Epidermal melanocyte (primary cell): ENCODE data around the gene TFF1.

ENCODE experiments used
- DNase-seq: peaks from one replicate; pipeline ENCODE4 v3.0.0; 2011; ENCODE audit warnings: low spot score; ENCODE audit not compliant: insufficient read length

Gene TFF1

DNA sequence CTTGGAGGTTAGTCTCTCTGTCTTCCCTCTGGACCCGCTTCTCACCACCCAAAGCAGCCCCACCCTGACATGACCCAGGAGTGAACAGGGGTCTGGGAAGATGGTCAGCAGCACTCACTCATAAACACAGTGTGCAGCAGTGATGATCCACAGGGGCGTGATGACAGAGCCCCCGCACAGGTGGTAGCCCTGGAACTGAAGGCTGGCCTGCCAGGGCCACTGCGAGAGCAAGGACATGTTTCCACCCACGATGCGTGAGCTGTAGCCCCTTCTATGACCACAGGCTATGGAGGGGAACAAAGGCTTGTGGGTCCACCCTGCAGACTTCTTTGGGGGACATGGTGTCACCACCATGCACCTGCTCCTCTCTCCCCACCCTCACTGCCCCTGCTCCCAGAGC, 16.6 kb upstream of the TFF1 start:
- no peak for DNase-seq

DNA sequence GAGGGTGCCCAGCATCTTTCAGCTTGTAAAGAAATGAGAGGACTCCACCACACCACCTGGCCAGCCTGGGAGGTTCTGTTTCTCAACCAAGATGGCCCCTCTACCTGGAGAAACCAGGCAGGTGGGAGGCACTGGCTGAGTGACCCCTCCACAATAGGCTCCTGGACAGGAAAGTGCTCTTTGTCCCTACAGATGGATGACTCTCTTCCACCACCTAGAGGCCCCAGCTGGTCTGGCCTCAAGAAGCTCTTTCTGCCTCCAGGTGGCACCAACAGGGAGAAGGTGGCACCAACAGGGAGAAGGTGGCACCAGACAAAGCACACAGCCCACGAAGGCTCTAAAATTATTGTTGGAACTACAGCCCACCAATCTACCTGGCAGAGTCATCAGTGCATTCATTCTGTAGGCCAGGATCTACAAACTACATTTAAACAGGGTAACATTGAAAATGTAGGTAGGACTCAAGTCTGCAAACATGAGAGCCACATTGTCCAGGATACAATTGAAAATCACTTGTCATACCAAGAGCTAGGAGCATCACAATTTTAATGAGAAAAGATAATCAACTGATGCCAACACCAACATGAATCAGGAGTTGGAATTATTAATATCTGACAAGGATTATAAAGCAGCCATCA, 15.1 kb upstream of the TFF1 start:
- DNase-seq = no peak

DNA sequence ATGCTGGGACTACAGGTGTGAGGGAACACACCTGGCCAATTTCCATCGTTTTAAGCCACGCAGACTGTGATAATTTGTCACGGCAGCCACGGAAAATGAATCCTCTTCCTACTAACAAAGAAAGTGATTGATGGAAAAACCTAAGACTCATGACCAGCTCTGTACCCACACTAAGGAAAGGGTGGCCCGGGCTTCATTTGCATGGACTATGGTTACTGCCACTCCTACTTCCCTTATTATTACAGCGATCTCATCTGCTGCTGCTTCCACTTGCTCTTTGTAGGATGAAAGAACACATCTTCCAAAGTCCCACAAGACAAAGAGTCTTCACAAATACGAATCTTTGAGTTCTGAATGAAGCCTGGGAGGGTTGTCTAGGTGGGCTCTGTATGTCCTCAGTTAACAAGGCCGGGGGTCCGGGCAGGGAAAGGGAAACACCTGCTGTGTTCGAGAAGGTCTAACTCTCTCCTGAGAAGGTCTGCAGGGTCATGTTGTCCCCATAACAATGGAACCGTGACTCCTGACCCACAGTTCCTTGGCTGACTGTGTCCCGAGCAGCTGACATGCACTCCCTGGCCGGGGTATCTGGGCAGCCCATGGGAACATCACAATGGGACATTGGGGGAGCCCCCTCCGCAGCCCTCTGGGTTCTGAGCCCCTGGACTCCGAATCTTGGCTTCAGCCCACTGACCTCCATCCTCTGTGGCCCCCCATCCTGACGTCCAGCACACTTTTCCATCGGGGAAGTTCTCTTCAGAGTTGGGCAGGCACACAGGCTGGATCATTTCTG, 13.3 kb upstream of the TFF1 start:
- no peak for DNase-seq

DNA sequence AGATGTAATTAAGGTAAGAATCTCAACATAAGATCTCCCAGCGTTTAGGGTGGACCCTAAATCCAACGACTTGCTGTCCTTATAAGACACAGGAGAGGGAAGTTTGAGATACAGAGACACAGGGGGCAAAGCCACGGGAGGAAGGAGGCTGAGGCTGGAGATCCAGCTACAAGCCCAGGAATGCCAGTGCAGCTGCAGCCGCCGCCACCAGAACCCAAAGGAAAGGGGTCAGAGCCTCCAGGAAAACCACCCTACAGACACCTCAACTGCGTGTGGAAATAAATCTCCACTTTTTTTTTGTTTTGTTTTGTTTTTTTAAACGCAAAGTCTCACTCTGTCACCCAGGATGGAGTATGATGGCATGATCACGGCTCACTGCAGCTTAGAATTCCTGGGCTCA, 12.1 kb upstream of the TFF1 start:
- no peak for DNase-seq

DNA sequence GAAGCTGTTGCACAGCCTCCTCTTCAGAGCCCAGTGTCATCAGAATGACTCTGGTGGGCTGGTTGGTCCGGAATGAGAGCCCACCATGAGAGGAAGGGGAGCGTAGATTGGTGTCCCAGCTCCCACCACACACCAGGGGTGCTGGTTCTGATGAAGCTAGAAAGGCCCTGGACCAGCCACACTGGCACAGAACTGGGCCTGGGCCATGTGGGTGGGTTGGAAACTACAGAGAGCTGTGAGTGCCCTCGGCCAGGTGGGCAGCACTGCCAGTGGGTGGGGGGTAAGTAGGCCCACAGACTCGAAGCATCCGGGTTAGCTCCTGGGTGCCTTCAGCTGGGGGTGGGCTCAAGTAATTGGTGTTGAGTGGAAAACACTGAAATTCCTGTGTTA, 11.6 kb upstream of the TFF1 start:
- DNase-seq = no peak

DNA sequence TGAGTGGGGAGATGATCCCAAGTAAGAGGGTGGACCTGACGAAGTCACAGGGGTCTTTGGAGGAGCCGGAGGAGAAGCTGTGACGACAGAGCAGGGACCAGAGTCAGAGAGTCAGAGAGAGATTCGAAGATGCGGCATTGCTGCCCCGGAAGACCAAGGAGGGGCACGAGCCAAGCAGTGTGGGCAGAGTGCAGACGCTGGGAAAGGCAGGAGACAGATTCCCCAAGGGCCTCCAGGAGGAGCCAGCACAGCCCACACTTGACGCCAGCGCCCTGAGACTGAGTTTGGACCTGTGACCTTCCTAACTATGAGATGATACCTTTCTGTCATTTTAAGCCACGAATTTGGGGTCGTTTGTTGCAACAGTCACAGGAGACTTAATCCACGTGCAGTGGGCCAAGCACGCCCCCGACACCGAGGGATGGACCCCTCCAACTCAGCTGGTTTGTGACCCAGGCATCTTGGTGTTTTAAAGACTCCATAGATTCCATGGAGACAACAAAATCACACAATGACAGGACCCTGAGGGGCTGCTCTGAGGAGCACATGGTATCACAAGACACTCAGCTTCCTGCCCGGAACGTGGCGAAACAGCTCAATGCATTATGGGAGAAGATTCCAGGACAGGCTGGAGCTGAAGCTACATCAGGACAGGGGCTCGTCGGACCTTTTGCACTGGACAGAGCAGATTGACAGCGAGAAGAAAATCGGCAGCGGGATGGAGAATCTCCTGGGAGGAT, 11.0 kb upstream of the TFF1 start:
- DNase-seq = no peak

DNA sequence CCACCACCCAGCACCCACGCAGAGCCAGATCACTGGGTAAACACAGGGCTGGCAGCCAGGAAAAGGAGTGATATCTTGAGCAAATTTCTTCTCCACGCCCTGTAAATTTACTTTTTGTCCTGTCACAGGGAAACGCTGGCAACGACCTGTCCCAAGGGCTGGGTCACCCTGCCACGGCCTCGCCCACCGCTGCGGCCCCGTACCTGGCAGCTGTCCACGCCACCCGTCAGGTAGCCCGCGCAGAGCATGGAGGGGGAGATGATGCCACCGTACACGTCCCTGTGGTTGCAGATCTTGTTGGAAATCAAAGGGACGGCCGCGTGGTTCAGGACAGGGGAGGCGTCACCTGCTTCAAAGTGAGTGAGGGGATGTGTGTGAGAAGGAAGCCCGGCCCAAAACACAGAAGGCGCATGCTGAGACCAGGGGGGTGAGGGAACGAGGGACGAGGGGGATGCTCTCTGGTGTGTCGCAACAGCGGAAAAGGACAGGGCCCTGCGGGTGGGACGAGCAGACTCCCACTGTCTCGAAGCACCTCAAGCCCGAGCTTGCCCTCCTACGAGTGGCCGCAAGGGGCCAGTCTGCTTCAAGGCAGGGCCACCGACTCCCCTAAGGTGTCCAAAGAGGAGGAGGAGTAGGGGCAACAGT, 10.1 kb upstream of the TFF1 start:
- no peak for DNase-seq

DNA sequence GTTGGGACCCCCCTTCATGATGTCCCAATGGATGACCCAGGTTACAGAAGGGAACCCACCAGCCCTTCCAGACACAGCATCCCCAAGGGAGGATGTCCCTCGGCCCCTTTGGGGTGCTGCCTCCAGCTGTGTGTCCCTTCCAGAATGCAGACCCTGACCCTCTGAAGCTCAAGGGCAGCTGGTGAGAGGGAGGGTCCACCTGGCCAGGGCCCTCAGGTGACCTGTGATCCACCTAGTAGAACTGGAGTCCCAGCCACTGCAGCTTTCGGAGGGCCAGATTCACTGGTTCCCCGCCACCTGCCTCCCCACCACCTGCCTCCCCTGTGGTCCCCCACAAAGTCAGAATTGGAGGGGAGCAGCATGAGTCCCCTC, 9.6 kb upstream of the TFF1 start:
- no peak for DNase-seq

DNA sequence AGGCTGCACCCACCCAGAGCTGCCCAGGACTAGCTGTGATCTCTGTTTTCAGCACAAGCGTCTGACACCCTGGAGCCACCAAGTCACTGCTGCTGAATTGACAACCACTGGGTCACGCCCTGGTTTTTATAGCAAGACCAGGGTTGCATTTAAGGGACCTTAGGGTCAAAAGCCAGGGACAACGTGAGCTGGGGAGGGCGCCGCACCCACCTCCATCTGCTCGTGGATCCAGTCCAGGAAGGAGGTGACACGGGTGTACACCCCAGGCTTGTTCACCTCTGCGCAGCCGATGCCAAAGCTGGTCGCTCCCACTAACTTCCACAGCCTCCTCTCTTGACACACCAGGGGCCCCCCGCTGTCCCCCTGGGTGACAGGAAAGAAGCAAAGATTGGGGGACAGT, 9.2 kb upstream of the TFF1 start:
- DNase-seq = no peak

DNA sequence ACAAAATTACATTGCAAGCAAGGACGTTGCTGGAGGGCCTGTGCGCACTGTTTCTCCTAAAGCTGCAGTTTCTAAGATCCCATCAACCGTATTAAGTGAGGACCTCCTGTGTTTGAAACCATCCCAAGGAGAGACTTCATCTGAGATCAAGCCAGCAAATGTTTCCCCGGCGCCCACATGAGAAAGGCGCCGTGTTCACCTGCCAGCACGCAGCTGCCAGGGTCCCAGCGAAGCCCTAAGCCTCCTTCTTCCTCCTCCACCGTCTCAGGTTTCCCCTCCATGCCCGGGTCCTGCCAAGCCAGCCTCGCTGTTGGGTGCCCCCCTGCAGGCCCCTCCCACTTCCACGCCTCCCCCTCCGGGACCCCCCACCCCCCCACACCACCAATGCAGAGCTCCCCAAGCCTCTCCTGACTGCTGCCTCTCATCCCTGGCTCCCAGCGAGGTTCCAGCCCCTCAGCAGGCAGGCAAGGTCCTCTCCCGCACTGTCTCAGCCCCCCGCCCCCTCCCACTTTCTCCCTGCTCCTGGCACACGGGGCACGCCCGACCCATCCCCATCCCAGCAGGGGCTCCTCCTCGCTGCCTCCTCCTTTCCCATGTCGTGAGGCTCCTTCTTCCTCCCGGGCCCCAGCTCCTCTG, 8.6 kb upstream of the TFF1 start:
- DNase-seq = no peak

DNA sequence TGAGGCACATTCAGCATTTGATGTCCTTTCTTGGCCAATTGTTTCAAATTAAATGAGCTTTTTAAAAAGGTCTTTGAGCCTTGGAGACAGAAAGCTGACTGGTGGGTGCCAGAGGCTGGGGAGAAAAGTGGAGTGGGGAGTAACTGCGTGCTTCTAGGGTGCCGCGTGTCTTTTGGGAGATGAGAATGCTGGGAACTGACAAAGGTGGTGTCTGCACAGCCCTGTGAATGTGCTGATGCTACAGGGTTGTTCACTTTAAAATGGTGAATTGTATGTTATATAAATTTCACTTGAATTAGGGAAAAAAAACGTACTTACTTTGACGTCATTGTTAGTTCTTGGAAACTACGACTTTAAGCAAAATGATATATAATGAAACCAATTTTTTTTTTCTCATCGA, 8.1 kb upstream of the TFF1 start:
- DNase-seq = no peak

DNA sequence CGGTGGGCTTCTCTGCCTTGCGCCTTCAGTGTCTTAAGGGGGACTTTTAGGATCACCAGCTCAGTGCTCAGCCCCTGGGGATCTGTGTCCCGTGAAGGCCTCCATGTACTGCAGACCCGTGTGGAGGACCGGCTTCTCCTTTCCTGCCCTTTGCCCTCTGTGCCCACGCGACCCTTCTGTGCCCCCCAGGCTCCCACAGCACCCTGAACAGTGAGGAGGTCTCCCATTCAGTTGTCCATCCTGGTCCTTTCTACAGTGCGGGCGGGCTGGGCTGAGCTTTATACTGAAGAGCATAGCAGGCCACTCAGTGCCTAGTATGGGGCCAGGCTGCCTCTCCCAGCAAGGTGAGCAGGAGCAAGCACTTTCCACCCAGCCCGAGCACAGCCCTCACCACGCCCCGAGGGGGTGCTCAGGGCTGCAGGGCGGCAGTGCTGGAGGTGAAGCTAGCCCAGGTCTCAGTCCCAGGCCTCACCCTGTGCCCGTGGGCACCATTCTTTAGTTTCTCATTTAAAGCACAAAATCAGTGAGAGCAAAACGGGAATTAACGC, 7.6 kb upstream of the TFF1 start:
- no peak for DNase-seq

DNA sequence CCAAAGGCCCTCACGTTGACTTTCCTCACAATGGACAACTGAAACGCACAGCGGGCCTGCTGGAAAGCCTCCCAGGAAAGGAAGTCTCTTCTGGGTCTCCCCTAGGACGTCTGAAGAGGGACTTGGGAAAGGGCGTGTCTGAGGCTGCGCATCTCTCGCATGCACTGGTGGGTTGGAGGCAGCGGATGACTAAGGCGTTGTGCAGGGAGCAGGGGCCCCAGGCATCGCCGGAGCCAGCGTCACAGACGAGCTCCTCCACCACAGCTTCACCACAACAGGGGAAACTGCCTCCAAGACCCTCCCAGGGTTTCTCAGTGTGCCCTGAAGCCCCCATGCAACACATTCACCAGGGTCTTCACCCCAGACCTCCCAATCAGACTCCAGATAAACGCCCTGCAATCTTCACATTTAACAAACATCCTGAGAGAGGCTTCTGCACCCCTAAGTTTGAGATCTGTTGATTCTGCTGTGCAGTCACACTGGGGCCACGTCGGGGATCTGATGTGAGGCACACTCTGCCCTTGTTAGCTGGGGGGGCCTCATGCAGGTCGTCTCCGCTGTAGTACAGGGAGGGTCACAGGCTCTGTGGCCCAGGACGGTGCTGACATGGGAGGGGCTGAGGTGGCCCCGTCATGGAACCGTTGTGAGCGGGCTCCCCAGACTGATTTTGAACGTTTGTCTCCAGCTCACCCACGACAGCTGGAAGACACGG, 7.0 kb upstream of the TFF1 start:
- no peak for DNase-seq

DNA sequence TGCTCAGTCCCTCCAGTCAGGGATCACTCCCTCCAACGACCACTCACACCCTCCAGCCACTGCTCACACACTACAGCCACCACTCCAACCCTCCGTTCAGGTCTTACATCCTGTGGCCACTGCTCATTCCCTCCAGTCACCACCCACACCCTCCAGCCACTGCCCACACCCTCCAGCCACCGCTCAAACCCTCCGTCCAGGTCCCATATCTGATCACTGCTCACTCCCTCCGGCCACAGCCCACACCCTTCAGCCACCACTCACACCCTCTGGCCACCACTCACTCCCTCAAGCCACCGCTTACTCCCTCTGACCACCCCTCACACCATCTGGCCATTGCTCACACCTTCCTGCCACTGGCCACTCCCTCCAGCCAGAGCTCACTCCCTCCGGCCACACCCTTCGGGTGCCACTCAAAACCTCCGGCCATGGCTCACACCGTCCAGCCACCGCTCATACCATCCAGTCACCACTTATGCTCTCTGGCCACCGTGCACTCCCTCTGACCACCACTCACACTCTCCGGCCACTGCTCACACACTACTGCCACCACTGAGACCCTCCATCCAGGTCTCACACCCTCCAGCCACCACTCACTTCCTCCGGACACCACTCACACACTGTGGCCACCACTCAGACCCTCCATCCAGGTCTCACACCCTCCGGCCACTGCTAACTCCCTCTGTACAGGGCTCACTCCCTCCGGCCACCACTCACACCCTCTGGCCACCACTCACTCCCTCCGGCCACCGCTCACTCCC, 4.7 kb upstream of the TFF1 start:
- DNase-seq = no peak

DNA sequence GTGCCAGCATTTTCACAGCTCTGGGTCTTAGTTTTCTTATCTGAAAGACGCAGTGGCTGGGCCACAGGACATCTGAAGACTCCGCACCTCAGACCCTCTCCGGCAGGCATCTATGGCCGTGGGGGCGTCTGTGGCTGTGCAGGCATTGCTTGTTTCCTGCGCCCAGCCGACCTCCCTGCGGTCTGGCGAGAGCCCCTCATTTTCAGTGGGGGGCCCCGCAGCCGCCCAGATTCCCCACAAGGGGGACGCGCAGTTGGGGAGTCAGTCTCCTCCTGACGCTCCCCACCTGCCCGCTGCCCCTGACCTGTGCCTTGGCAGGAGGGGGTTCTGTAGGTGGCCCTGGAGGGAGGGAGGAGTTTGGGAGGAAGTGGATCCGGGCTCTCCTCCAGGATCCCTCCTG, 3.5 kb upstream of the TFF1 start:
- DNase-seq = no peak

DNA sequence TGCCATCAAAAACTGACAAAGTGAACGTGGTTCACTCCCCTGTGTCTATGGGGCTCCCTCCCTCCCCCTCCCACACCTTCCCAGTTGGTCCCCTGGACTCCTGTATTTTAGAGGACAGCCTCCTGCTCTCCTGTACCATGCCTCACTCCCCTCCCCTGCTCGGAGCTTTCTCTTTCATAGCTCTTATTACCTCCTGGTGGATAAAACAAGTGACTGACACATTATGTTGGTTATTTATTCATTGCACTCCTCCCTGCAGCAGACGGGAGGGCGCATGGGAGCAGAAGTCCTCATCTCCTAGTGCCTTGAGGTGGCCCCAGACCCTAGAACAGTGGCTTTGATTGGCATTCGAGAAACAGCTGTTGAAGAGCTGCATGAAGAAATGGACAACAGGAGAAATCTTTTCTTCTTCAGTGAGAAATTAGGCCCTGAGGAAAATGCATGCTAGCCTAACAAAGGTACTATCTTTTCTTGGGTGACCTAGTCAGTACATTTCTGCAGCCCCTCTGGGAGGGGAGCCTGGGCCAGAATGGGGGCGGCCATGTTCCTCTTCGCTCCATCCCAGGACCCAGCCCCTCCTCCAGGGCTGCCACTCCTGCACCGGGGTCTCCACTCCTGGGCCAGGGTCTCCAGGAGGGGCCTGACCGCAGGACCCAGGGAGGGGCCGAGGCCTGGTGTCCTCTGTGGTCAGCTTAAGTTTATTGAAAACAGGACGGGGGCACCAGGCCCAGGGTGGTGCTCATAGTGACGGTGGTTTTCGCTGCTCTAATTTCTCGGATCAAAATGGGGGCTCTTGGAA, 1.2 kb upstream of the TFF1 start:
- no peak for DNase-seq

DNA sequence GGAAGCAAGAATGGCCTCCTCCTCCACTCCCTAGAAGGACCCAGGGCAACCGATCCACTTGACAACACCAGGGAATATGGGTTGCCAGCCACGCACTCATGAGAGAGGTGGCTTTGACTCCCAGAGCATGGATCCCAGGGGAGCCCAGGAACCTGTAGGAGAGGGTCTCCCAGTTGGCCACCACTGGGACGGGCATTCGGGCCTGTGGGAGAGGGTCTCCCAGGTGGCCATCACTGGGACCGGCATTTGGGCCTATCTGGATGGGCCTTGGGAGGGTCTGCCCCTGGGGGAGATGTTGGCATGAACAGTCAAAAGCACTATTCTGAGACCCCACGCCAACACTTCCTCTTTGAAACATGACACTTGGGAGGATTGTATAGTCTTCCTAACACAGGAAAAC, 565 bp downstream of the TFF1 start:
- no peak for DNase-seq

DNA sequence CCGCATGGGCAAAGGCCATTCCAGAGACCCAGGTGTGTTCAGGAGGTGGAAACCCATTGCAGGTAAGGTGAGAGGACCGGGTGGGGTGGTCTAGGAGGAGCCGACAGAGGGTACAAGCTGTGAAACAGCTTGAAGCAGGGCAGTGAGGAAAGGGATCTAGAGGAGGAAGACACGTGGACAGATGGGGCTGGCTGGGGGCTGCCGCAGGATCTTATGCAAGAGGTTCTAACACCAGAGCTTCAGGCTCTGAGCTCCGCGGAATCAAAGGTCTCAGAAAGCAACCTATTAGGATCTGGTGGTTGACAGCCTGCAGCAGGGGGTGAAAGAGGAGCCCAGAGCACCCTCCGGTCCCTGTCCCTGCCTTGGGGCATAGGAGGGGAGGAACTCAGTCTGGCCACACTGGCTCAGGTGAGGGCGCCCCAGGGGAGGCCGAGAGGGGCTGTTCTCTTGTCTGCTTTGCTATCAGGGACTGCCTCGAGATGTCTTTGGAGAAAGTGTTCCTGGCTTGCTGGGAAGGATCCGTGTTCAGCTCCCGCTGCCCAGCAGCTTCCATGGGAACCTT, 1.9 kb downstream of the TFF1 start:
- DNase-seq = no peak

DNA sequence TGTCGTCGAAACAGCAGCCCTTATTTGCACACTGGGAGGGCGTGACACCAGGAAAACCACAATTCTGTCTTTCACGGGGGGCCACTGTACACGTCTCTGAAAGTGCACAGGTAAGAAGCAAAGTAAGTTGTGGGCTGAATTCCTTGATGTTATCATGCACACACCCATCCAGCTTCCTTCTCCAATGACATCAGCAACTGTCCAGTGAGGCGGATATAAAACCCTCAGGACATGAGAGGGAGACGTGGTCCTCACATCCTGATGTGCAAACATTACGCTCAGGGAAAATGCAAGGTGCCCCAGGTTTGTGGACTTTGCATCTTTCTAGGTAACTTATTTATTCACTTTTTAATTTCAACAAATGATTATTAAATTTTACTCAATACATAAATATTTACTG, 3.0 kb downstream of the TFF1 start:
- no peak for DNase-seq
